ENCODE measurements around the gene MSLN. TPM values are rescaled to one million over a fixed set of nuclear protein-coding genes. Genes with fewer than 3 reads are reported as not detected.
"Not testable (repeated sequence)": the region's sequence is repeated elsewhere in the genome, so short reads cannot be mapped to it uniquely, and the experiment has no call there.

MSLN gene
- total RNA-seq, 4 donors from 2014 or later = 0.79 to 5.4 (median 2.3) TPM

GRCh38 chr16:747978-748746 lies 12.4 kb upstream of the MSLN start:
- Histone ChIP-seq H3K27me3 (peaks cover 0 to 41% (median 0%) of the 10 kb centered on the region in 4 donors), H3K9me3 (no peaks in the 10 kb centered on the region), H3K4me1 (peaks cover 0 to 14% (median 0%) of the 10 kb centered on the region in 3 donors), H3K27ac (no peak overlapping the region), H3K4me3 (no peak overlapping the region), H3K36me3 (no peaks in the 10 kb centered on the region)
- 81 to 92% methylated on average over 13 to 14 of the region's 39 CpGs for WGBS, 2 donors
- DNase-seq = no peak
- TF ChIP-seq POLR2A (IDR thresholded peaks at IDR 0.05) (no peak), CTCF (IDR thresholded peaks at IDR 0.05) (no peak)
- intact Hi-C loops (cut with DNase I) = no loop called here

- Histone ChIP-seq H3K4me3 (no peak overlapping the region), H3K27ac (no peak overlapping the region), H3K9me3 (no peaks in the 10 kb centered on the region), H3K36me3 (no peaks in the 10 kb centered on the region), H3K4me1 (peaks cover 0 to 14% (median 0%) of the 10 kb centered on the region in 3 donors), H3K27me3 (peaks cover 0 to 45% (median 0%) of the 10 kb centered on the region in 4 donors)
- intact Hi-C loops (cut with DNase I) = no loop called here
- TF ChIP-seq CTCF (IDR thresholded peaks at IDR 0.05) (no peak), POLR2A (IDR thresholded peaks at IDR 0.05) (no peak)
- 64 to 78% methylated on average over 6 of the region's 6 CpGs for WGBS, 2 donors
- DNase-seq = no peak
These were observed 11.5 kb upstream of the MSLN start for GRCh38 chr16:749010-749409.

- Histone ChIP-seq H3K27me3 (peaks cover 0 to 53% (median 0%) of the 10 kb centered on the region in 4 donors), H3K9me3 (no peaks in the 10 kb centered on the region), H3K27ac (no peak overlapping the region), H3K4me3 (no peak overlapping the region), H3K4me1 (peaks cover 0 to 23% (median 0%) of the 10 kb centered on the region in 3 donors), H3K36me3 (no peaks in the 10 kb centered on the region)
- DNase-seq = no peak
- no peak for TF ChIP-seq CTCF (IDR thresholded peaks at IDR 0.05)
- TF ChIP-seq POLR2A (IDR thresholded peaks at IDR 0.05) = no peak
- WGBS, 2 donors = 55 to 67% methylated on average over 7 to 9 of the region's 9 CpGs
- intact Hi-C loops (cut with DNase I) = no loop called here
These were observed 10.0 kb upstream of the MSLN start for GRCh38 chr16:750485-750884.

GRCh38 chr16:751152-752006 lies 9.2 kb upstream of the MSLN start:
- no peak overlapping the region for H3K4me3 ChIP-seq
- H3K27me3 ChIP-seq = peaks cover 0 to 57% (median 0%) of the 10 kb centered on the region in 4 donors
- TF ChIP-seq CTCF (IDR thresholded peaks at IDR 0.05) = no peak
- TF ChIP-seq POLR2A (IDR thresholded peaks at IDR 0.05) = no peak
- no peak for DNase-seq
- WGBS, 2 donors = 44 to 57% methylated on average over 29 to 31 of the region's 39 CpGs
- peaks cover 0 to 23% (median 0%) of the 10 kb centered on the region in 3 donors for H3K4me1 ChIP-seq
- intact Hi-C loops (cut with DNase I) = no loop called here
- no peaks in the 10 kb centered on the region for H3K36me3 ChIP-seq
- H3K9me3 ChIP-seq = no peaks in the 10 kb centered on the region
- H3K27ac ChIP-seq = no peak overlapping the region

- no peaks in the 10 kb centered on the region for H3K9me3 ChIP-seq
- TF ChIP-seq CTCF (IDR thresholded peaks at IDR 0.05) (no peak), POLR2A (IDR thresholded peaks at IDR 0.05) (no peak)
- H3K27ac ChIP-seq = no peak overlapping the region
- no peak overlapping the region for H3K4me3 ChIP-seq
- 15 to 31% methylated on average over 10 of the region's 10 CpGs for WGBS, 2 donors
- peaks cover 0 to 57% (median 0%) of the 10 kb centered on the region in 4 donors for H3K27me3 ChIP-seq
- H3K36me3 ChIP-seq = no peaks in the 10 kb centered on the region
- no peak for DNase-seq
- intact Hi-C loops (cut with DNase I) = no loop called here
- H3K4me1 ChIP-seq = peaks cover 0 to 23% (median 0%) of the 10 kb centered on the region in 3 donors
These were observed 8.6 kb upstream of the MSLN start for GRCh38 chr16:752007-752312.

- peaks cover 0 to 37% (median 0%) of the 10 kb centered on the region in 3 donors for H3K4me1 ChIP-seq
- H3K27me3 ChIP-seq = peaks cover 0 to 57% (median 0%) of the 10 kb centered on the region in 4 donors
- H3K27ac ChIP-seq; intact Hi-C loops (cut with DNase I); H3K9me3 ChIP-seq; H3K4me3 ChIP-seq; DNase-seq; H3K36me3 ChIP-seq: not testable (repeated sequence)
- 79 to 82% methylated on average over 7 to 11 of the region's 11 CpGs for WGBS, 2 donors
These were observed 6.4 kb upstream of the MSLN start for GRCh38 chr16:754121-754607.

All from esophagus squamous epithelium (tissue), 5 donors.